Transverse colon (tissue), 4 donors: ENCODE results near the gene NPLOC4. TPM values are rescaled to one million over a fixed set of nuclear protein-coding genes. Genes with fewer than 3 reads are reported as not detected.
A peak's percentile ranks its signal among the peaks of the same experiment; 100 is the strongest.

Experiments used
- DNase-seq: peaks from one replicate; pipeline ENCODE4 v3.0.0-alpha.2; 2019
- H3K27ac ChIP-seq, 4 donors: fragments of 200-600 bp; sonication (generic); 2 replicates each; pipeline ENCODE4 v1.5.1; 2016 to 2018; ENCODE audit warnings: inconsistent platforms in 4 of 4
- H3K27me3 ChIP-seq: fragments of 200-600 bp; sonication (generic); 2 replicates; pipeline ENCODE4 v1.5.1; 2017; ENCODE audit warnings: inconsistent platforms
- H3K36me3 ChIP-seq, 4 donors: fragments of 200-600 bp; sonication (generic); 2 replicates each; pipeline ENCODE4 v1.5.1; 2017 to 2019; ENCODE audit warnings: inconsistent platforms in 4 of 4
- H3K4me1 ChIP-seq, 4 donors: fragments of 200-600 bp; sonication (generic); 2 replicates each; pipeline ENCODE4 v1.5.1; 2017 to 2020; ENCODE audit warnings: inconsistent platforms in 4 of 4
- H3K4me3 ChIP-seq, 4 donors: fragments of 200-600 bp; sonication (generic); 1 replicate in 1 of 4; 2 replicates in 3 of 4; pipeline versions ENCODE4 v1.5.1 to v1.6.1; 2017 to 2019; ENCODE audit warnings: inconsistent platforms in 4 of 4
- H3K9me3 ChIP-seq, 2 donors: fragments of 200-600 bp; sonication (generic); 2 replicates each; pipeline ENCODE4 v1.5.1; 2017 to 2019; ENCODE audit warnings: inconsistent platforms in 2 of 2
- CTCF ChIP-seq, 5 experiments: fragments of 200-600 bp in 3 of 5; fragments of 450-650 bp in 2 of 5; sonication (generic) in 3 of 5; IDR thresholded peaks; 1 replicate in 2 of 5; 2 replicates in 3 of 5; pipeline ENCODE4 v1.5.1; 2016 to 2017; ENCODE audit warnings: antibody characterized with exemption in 5 of 5, inconsistent platforms in 3 of 5, mild to moderate bottlenecking in 2 of 5, moderate library complexity in 1 of 5
- EP300 ChIP-seq: sonication (generic); formaldehyde crosslinking; IDR thresholded peaks from one replicate; pipeline ENCODE4 v1.6.1; 2017; ENCODE audit warnings: antibody characterized with exemption, low read depth
- POLR2A ChIP-seq: fragments of 450-650 bp; IDR thresholded peaks from one replicate; pipeline ENCODE4 v1.6.1; 2016; ENCODE audit warnings: antibody characterized with exemption, mild to moderate bottlenecking, moderate library complexity
- POLR2AphosphoS5 ChIP-seq, 3 donors: sonication (generic); formaldehyde crosslinking; IDR thresholded peaks; one replicate each; pipeline ENCODE4 v1.6.1; 2016; ENCODE audit warnings: antibody characterized with exemption in 3 of 3
- WGBS, 2 donors: methylation state at CpG; one replicate each; pipeline ENCODE4 v1.1.5; 2018; ENCODE audit warnings: low coverage in 1 of 2; 5-methylcytosine and 5-hydroxymethylcytosine counted together
- in situ Hi-C, 4 donors: fragments of 200-750 bp; cut with MboI; loops; one replicate each; pipeline versions ENCODE4 v1.15.0 to v1.15.1; 2017; ENCODE audit warnings: low sequenced_read_pairs in 3 of 4, low pct_ligation_motif_present in 1 of 4, low pct_unique_long_range_greater_than_20kb in 1 of 4
- intact Hi-C: fragments of 100-400 bp; cut with DNase I; formaldehyde crosslinking; loops from one replicate; pipeline ENCODE4 v1.15.1; 2023; ENCODE audit warnings: low total_unique reads
- total RNA-seq, 4 donors: library from RNA; depleted of rRNA; stranded (reverse); fragments of >200 nt; gene quantifications; one replicate each; pipeline ENCODE4 v1.1.0, GENCODE V29; 2016

The NPLOC4 gene
- total RNA-seq, 4 donors from 2014 or later = 59.9 to 323 (median 84.6) TPM

GRCh38 chr17:81528384-81528650 lies 108.6 kb downstream of the NPLOC4 start:
- intact Hi-C loops = no loop called here
- Histone ChIP-seq H3K4me1 (peaks cover 0 to 17% (median 9%) of the 10 kb centered on the region in 4 donors), H3K36me3 (no peaks in the 10 kb centered on the region), H3K4me3 (no peak overlapping the region), H3K27me3 (peaks cover 70% of the 10 kb centered on the region), H3K27ac (no peak overlapping the region), H3K9me3 (no peaks in the 10 kb centered on the region)
- DNase-seq = no peak
- in situ Hi-C loops = no loop called here
- 33% methylated on average over 3 of the region's 20 CpGs; no CpG with 5 or more reads in 1 of the 2 donors for WGBS, 2 donors
- no peak for TF ChIP-seq CTCF (IDR thresholded peaks at IDR 0.05)
- TF ChIP-seq POLR2A = no peak
- TF ChIP-seq POLR2AphosphoS5 (IDR thresholded peaks at IDR 0.05) = no peak
- TF ChIP-seq EP300 = no peak

GRCh38 chr17:81527591-81528383 lies 109.1 kb downstream of the NPLOC4 start, which contains the start of gene FSCN2:
Gene FSCN2, plus strand, starts transcription at chr17:81528377. Its CDS starts 155 bp downstream, at chr17:81528532.
- H3K4me3 ChIP-seq = no peak within 1 kb of the TSS
- in situ Hi-C loops (no loop called here), intact Hi-C loops (no loop called here)
- no peaks in the 10 kb centered on the region for H3K36me3 ChIP-seq
- TF ChIP-seq CTCF (IDR thresholded peaks at IDR 0.05) (peak in 1 of 5 experiments; percentile 25), EP300 (no peak)
- DNase-seq = no peak
- peaks cover 75% of the 10 kb centered on the region for H3K27me3 ChIP-seq
- H3K27ac ChIP-seq = no peak within 1 kb of the TSS
- H3K4me1 ChIP-seq = peaks cover 0 to 18% (median 9%) of the 10 kb centered on the region in 4 donors
- WGBS, 2 donors = 35% methylated on average over 39 of the region's 42 CpGs; no CpG with 5 or more reads in 1 of the 2 donors
- no peaks in the 10 kb centered on the region for H3K9me3 ChIP-seq

- Histone ChIP-seq H3K27me3 (peaks cover 78% of the 10 kb centered on the region), H3K4me3 (no peak overlapping the region), H3K36me3 (no peaks in the 10 kb centered on the region), H3K4me1 (peaks cover 0 to 18% (median 9%) of the 10 kb centered on the region in 4 donors), H3K27ac (no peak overlapping the region), H3K9me3 (no peaks in the 10 kb centered on the region)
- TF ChIP-seq POLR2A (no peak), POLR2AphosphoS5 (IDR thresholded peaks at IDR 0.05) (no peak), EP300 (no peak), CTCF (IDR thresholded peaks at IDR 0.05) (no peak)
- 66 to 75% methylated on average over 2 to 18 of the region's 21 CpGs for WGBS, 2 donors
- DNase-seq = no peak
- intact Hi-C loops (no loop called here), in situ Hi-C loops (no loop called here)
These were observed 110.0 kb downstream of the NPLOC4 start for GRCh38 chr17:81526662-81527571.

- no peaks in the 10 kb centered on the region for H3K36me3 ChIP-seq
- intact Hi-C loops = no loop called here
- TF ChIP-seq CTCF (IDR thresholded peaks at IDR 0.05) (no peak), POLR2A (no peak), EP300 (no peak), POLR2AphosphoS5 (IDR thresholded peaks at IDR 0.05) (no peak)
- WGBS, 2 donors = 85% methylated on average over 7 of the region's 8 CpGs; no CpG with 5 or more reads in 1 of the 2 donors
- H3K4me3 ChIP-seq = no peak overlapping the region
- peaks cover 4 to 24% (median 10%) of the 10 kb centered on the region in 4 donors for H3K4me1 ChIP-seq
- no peaks in the 10 kb centered on the region for H3K9me3 ChIP-seq
- in situ Hi-C loops = no loop called here
- no peak for DNase-seq
- H3K27ac ChIP-seq = no peak overlapping the region
- peaks cover 72% of the 10 kb centered on the region for H3K27me3 ChIP-seq
These were observed 112.1 kb downstream of the NPLOC4 start for GRCh38 chr17:81524865-81525159.
